ENCODE measurements around the gene HLA-DOB.
A peak's percentile ranks its signal among the peaks of the same experiment; 100 is the strongest.
"Not testable (repeated sequence)": the region's sequence is repeated elsewhere in the genome, so short reads cannot be mapped to it uniquely, and the experiment has no call there.

Gene HLA-DOB

DNA sequence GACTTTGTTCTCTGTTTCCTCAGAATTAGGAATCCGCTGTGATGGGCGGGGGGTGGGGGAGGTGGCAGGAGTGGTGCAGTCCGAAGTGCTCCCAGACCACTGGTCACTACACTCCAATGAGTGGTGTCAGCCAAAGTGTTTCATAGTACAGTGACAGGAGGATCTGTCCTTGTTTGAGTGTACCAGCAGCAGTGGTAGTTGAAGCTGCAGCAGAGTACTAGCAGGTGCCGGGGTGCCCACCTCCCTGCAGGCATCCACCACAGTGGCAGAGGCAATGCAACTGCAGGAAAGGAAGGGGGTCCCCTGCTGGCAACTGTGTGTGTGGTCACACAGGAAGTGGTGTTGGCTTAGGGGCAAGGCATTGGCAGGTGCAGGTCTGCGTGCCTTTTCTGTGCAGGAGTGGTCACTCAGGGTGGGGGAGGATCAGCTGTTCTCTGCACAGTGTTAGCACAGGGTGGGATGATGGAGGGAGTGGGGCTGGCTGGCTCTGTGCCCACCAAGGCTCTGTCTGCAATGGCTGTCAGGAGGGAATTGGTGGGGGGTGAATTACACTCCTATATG, 9.7 kb downstream of the HLA-DOB start:
- no peak for DNase-seq

DNA sequence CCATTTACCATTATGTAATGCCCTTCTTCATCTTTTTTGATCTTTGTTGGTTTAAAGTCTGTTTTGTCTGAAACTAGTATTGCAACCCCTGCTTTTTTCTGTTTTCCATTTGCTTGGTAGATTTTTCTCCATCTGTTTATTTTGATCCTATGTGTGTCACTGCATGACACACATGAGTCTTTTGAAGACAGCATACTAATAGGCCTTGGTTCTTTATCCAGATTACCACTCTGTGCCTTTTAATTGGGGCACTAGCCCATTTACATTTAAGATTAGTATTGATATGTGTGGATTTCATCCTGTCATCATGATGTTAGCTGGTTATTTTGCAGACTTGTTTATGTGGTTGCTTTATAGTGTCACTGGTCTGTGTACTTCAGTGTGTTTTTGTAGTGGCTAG, 11.4 kb downstream of the HLA-DOB start:
- not testable (repeated sequence) for DNase-seq

GRCh38 chr6:32803416-32803815, 13.4 kb downstream of the HLA-DOB start:
- DNase-seq, result no peak

DNA sequence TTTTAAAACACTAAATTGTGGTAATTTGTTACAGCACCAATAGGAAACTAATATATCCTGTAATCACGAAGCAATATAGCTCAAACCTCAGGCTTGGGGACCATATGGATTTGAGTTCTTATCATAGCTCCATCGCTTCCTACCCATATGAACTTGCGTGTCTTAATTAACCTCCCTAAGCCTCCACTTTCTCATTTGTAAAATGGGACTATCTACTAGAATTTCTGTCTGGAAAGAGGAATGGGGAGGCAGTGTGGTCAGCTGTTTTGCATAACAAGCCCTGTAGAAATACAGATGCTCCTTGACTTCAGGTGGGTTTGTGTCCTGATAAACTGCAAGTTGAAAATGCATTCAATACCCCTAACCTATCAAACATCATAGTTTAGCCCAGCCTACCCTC, 17.1 kb downstream of the HLA-DOB start:
- no peak for DNase-seq

GRCh38 chr6:32799168-32799567, 17.6 kb downstream of the HLA-DOB start:
- DNase-seq, result no peak

DNA sequence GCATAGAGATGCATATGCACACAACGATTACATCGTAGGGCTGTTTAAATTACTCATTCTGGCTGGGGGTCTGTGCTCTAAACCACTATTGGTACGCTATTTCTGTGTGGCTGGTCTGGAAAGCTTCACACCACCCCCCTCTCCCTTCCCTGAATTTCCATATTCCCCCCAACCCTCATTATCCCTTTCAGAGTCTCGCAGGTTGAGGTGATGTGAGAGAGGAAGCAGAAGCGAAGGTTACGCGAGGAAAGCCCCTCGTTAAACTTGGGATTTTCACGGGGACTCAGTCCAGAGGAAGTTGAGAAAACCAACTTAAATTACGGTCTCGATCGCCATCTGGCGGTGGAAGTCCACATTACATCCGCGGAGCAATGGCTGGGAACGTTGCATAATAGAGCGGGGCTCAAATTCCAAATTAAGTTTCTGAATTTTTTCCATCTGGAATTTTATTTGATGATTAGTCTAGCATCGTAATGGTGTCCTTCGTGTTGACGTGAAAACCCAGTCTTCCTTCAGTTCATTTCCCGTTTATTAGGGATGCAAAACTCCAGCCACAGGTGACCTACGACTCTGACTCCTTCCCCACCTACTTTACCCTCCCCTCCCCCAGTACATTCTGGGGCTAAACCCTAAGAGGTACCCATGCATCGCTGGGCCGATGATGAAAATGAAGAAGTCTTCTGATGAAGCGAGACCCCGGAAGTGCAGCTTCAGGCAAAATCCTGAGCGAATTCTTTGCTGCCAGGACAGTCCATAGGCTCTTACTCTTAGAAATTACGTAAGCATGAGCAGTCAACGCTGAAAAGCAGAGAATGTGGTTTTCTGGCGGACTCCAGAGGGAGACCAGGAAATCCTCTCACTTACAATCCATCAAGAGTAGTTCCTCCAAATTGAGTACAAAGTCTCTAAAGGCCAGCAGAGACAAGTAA, 19.7 kb downstream of the HLA-DOB start:
- DNase-seq, result peak; percentile 94

GRCh38 chr6:32794510-32794909, 22.3 kb downstream of the HLA-DOB start:
- DNase-seq, result no peak

- DNase-seq, result no peak
These were observed 23.8 kb downstream of the HLA-DOB start for GRCh38 chr6:32792901-32793435.

DNA sequence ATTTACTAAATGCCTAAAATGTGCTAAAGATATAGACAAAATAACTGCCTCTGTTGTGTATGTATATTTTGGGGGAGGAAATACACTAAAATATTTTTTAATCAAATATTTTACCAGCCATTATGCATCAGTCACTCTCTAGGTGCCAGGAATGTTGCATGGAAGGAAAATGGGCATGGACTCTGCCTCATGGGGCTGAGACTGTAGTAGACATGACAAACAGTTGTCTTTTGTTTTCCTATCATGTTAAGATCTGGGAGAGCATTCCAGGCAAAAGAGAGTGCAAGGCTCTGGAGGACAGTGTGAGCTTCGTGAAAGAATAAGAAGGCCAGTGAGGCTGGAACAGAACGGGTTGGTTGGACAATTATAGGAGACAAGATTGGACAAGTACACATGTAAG, 26.5 kb downstream of the HLA-DOB start:
- no peak for DNase-seq

GRCh38 chr6:32785781-32786533, 30.8 kb downstream of the HLA-DOB start:
- peak; percentile 34 for DNase-seq

DNA sequence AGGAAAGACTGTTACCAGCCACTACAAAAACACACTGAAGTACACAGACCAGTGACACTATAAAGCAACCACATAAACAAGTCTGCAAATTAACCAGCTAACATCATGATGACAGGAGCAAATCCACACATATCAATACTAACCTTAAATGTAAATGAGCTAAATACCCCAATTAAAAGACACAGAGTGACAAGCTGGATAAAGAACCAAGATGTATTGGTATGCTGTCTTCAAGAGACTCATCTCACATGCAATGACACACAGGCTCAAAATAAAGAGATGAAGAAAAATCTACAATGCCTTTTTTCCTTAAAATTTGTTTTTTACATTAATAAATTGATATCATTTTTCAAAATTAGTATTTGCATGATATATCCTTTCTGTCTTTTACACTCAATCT, 33.9 kb downstream of the HLA-DOB start:
- DNase-seq, result not testable (repeated sequence)

- no peak for DNase-seq
These were observed 37.8 kb downstream of the HLA-DOB start for GRCh38 chr6:32779036-32779435.

- DNase-seq, result no peak
These were observed 41.7 kb downstream of the HLA-DOB start for GRCh38 chr6:32775071-32775470.

GRCh38 chr6:32774426-32774825, 42.4 kb downstream of the HLA-DOB start:
- DNase-seq, result no peak

- DNase-seq, result no peak
These were observed 44.1 kb downstream of the HLA-DOB start for GRCh38 chr6:32772656-32773055.

DNA sequence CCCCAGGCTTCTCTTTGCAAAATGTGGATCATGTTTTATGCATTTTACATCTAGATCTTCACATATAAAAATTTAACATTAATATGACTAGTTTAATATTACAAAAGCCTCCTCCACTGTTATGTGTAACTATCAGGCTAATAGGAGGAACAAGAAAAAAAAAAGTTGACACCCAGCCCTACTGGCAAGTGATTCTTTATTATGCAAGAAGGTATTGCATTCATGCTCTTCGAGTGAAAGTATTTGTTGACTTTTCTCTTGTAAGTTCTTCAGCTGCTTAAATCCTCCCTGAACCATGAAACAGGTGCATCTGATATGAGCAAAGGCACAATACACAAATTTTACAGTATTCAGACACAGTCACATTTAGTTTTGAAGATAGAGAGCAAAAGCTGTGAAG, 52.8 kb downstream of the HLA-DOB start:
- DNase-seq, result no peak

DNA sequence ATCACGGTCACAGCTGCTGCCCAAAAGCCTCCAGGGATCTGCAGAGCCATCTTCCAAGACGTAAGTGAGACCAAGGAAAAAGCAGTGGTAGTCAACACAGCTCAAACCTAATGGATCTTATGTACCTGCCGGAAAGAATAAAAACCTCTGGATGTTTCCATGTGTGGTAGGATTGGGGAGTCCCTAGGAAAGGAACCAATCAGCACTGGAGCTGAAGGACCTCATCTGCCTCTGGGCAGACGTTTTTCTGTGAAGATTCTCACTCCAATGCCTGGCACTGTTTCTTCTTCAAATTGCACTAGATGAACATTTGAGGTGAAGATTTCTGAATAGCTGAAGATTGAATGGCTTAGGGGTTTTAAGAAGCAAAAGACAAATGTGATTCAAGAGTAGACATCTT, 53.4 kb downstream of the HLA-DOB start, which contains the start of gene HLA-DQB2:
Gene HLA-DQB2 (minus strand): TSS at position 112 of the 400 bp plus-strand sequence. CDS start 62 bp downstream, at position 50.
- no peak for DNase-seq

Data from stimulated activated CD8-positive, alpha-beta memory T cell treated with anti-CD3 and anti-CD28 coated beads, Interleukin-4, amount 100 ng/mL, for 48 hours (primary cell).